ENCODE data around the gene EIF2B1. TPM values are rescaled to one million over a fixed set of nuclear protein-coding genes. Genes with fewer than 3 reads are reported as not detected.

The EIF2B1 gene
- total RNA-seq, 1 experiment from 2014 or later, result 51.0 TPM

- H3K9me2 ChIP-seq (replicated peaks; ENCODE audit: insufficient read depth, low read length), result no peaks in the 10 kb centered on the region
- H3K27ac ChIP-seq (ENCODE audit: low read length), result no peak overlapping the region
- no peak overlapping the region for H3K9ac ChIP-seq (ENCODE audit: low read length)
- no peaks in the 10 kb centered on the region for H4K20me1 ChIP-seq (ENCODE audit: insufficient read depth, low read depth, low read length)
- no peak overlapping the region for H2AFZ ChIP-seq (ENCODE audit: low read length)
- no peak overlapping the region for H3K4me2 ChIP-seq (ENCODE audit: low read depth, low read length, poor library complexity, severe bottlenecking)
- peaks cover 11% of the 10 kb centered on the region for H3K4me1 ChIP-seq (ENCODE audit: low read length)
- DNase-seq, result no peak
- no peaks in the 10 kb centered on the region for H3K27me3 ChIP-seq (ENCODE audit: low read length)
- H3K9me3 ChIP-seq (ENCODE audit: low read length), result no peaks in the 10 kb centered on the region
- no peak overlapping the region for H3K4me3 ChIP-seq (ENCODE audit: low read length)
- peaks cover 5% of the 10 kb centered on the region for H3K36me3 ChIP-seq (ENCODE audit: insufficient read depth, low read length)
- no peaks in the 10 kb centered on the region for H3K79me2 ChIP-seq (ENCODE audit: low read length)
These were observed 34.3 kb upstream of the EIF2B1 start for GRCh38 chr12:123667771-123668170.

GRCh38 chr12:123659996-123660727, 26.7 kb upstream of the EIF2B1 start:
- no peak for DNase-seq

DNA sequence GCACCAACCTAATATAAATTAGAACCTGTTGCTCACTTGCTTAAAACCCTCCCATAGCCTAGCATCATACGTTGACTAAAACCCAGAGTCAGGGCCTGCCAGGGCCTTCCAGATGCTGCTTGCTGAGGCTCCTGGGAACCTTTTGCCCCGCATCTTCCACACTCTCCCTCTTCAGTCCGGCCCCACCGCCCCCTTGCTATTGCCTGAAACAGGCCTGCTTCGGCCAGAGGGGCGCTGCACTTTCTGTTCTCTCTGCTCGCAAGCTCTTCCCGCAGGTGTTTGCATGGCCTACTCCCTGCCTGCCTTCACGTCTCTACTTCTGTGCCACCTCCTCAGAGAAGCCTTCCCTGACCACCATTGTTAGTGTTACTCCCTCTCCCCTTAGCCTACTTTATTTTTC, 23.7 kb upstream of the EIF2B1 start:
- Histone ChIP-seq H3K9me2 (replicated peaks; ENCODE audit: insufficient read depth, low read length) (no peaks in the 10 kb centered on the region), H3K4me3 (ENCODE audit: low read length) (no peak overlapping the region), H2AFZ (ENCODE audit: low read length) (no peak overlapping the region), H3K36me3 (ENCODE audit: insufficient read depth, low read length) (peaks cover 31% of the 10 kb centered on the region; the same call in 1 of the 2 replicates), H3K4me2 (ENCODE audit: low read depth, low read length, poor library complexity, severe bottlenecking) (no peak overlapping the region), H3K4me1 (ENCODE audit: low read length) (peaks cover 26% of the 10 kb centered on the region), H3K9ac (ENCODE audit: low read length) (no peak overlapping the region), H4K20me1 (ENCODE audit: insufficient read depth, low read depth, low read length) (no peaks in the 10 kb centered on the region), H3K27ac (ENCODE audit: low read length) (no peak overlapping the region), H3K9me3 (ENCODE audit: low read length) (no peaks in the 10 kb centered on the region), H3K79me2 (ENCODE audit: low read length) (peaks cover 5% of the 10 kb centered on the region), H3K27me3 (ENCODE audit: low read length) (no peaks in the 10 kb centered on the region)
- DNase-seq, result no peak

More at GRCh38 chr12:123659996-123660727, 26.7 kb upstream of the EIF2B1 start:
- Histone ChIP-seq H3K9ac (ENCODE audit: low read length) (no peak overlapping the region), H3K27ac (ENCODE audit: low read length) (no peak overlapping the region), H3K4me1 (ENCODE audit: low read length) (peaks cover 8% of the 10 kb centered on the region), H2AFZ (ENCODE audit: low read length) (no peak overlapping the region), H3K36me3 (ENCODE audit: insufficient read depth, low read length) (peaks cover 39% of the 10 kb centered on the region), H3K4me3 (ENCODE audit: low read length) (no peak overlapping the region), H3K27me3 (ENCODE audit: low read length) (no peaks in the 10 kb centered on the region), H3K9me2 (replicated peaks; ENCODE audit: insufficient read depth, low read length) (no peaks in the 10 kb centered on the region), H4K20me1 (ENCODE audit: insufficient read depth, low read depth, low read length) (no peaks in the 10 kb centered on the region), H3K79me2 (ENCODE audit: low read length) (no peaks in the 10 kb centered on the region), H3K4me2 (ENCODE audit: low read depth, low read length, poor library complexity, severe bottlenecking) (no peak overlapping the region), H3K9me3 (ENCODE audit: low read length) (no peaks in the 10 kb centered on the region)

GRCh38 chr12:123656392-123656791, 22.9 kb upstream of the EIF2B1 start:
- H3K36me3 ChIP-seq (ENCODE audit: insufficient read depth, low read length), result peaks cover 36% of the 10 kb centered on the region; the same call in 1 of the 2 replicates
- H3K9me3 ChIP-seq (ENCODE audit: low read length), result no peaks in the 10 kb centered on the region
- H3K4me3 ChIP-seq (ENCODE audit: low read length), result no peak overlapping the region
- H3K27ac ChIP-seq (ENCODE audit: low read length), result no peak overlapping the region
- no peak overlapping the region for H3K4me2 ChIP-seq (ENCODE audit: low read depth, low read length, poor library complexity, severe bottlenecking)
- H3K79me2 ChIP-seq (ENCODE audit: low read length), result peaks cover 9% of the 10 kb centered on the region
- no peak overlapping the region for H3K9ac ChIP-seq (ENCODE audit: low read length)
- no peaks in the 10 kb centered on the region for H3K9me2 ChIP-seq (replicated peaks; ENCODE audit: insufficient read depth, low read length)
- H4K20me1 ChIP-seq (ENCODE audit: insufficient read depth, low read depth, low read length), result no peaks in the 10 kb centered on the region
- H3K27me3 ChIP-seq (ENCODE audit: low read length), result no peaks in the 10 kb centered on the region
- DNase-seq, result no peak
- no peak overlapping the region for H2AFZ ChIP-seq (ENCODE audit: low read length)
- peaks cover 26% of the 10 kb centered on the region for H3K4me1 ChIP-seq (ENCODE audit: low read length)

DNA sequence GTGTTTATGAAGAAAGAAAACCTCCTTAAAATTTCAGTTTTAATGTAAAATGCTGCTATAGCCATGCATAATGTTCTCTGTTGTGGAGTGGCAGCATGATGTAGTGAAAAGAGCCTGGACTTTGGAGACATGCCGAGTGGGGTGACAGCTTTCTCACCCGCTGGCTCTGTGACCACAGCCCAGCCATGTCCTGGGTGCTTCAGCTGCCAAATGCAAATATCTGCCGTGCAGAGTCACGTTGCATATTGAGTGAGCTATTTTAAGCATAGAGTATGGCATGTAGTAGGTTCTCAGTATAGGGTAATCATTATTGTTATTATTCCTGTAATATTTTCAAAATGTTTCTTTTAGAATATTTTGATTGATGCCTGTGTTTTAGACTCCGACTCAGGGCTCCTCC, 21.9 kb upstream of the EIF2B1 start:
- peak overlapping the region; percentile 48 for H3K27ac ChIP-seq (ENCODE audit: low read length)
- no peaks in the 10 kb centered on the region for H4K20me1 ChIP-seq (ENCODE audit: insufficient read depth, low read depth, low read length)
- peak overlapping the region; percentile 13 for H3K9ac ChIP-seq (ENCODE audit: low read length)
- peaks cover 9% of the 10 kb centered on the region for H3K79me2 ChIP-seq (ENCODE audit: low read length)
- H3K4me3 ChIP-seq (ENCODE audit: low read length), result 0 out of 2 replicates have a peak overlapping the region, but pooled peaks have one; percentile 11
- no peaks in the 10 kb centered on the region for H3K9me3 ChIP-seq (ENCODE audit: low read length)
- no peaks in the 10 kb centered on the region for H3K27me3 ChIP-seq (ENCODE audit: low read length)
- H3K9me2 ChIP-seq (replicated peaks; ENCODE audit: insufficient read depth, low read length), result no peaks in the 10 kb centered on the region
- no peak overlapping the region for H2AFZ ChIP-seq (ENCODE audit: low read length)
- H3K4me1 ChIP-seq (ENCODE audit: low read length), result peaks cover 26% of the 10 kb centered on the region
- H3K36me3 ChIP-seq (ENCODE audit: insufficient read depth, low read length), result peaks cover 37% of the 10 kb centered on the region; the same call in 1 of the 2 replicates
- peak overlapping the region; percentile 52 for H3K4me2 ChIP-seq (ENCODE audit: low read depth, low read length, poor library complexity, severe bottlenecking)
- DNase-seq, result peak; percentile 74

DNA sequence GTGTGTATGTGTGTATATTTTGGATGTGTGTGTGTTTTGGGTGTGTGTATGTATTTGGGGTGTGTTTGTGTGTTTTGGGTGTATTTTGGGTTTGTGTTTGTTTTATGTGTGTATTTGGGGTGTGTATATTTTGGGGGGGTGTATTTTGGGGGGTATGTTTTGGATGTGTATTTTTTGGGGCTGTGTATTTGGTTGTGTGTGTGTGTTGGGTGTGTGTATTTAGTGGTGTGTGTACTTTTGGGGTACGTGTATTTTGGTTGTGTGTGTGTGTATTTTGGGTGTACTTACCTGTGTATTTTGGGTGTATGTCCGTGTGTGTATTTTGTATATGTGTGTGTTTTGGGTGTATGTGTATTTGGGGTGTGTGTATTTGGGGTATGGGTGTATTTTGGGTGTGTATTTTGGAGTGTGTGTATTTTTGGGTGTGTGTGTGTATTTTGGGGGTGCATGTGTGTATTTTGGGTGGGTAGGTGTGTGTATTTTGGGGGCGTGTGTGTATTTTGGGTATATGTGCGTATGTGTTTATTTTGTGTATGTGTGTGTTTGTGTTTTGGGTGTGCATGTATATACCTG, 20.7 kb upstream of the EIF2B1 start:
- peaks cover 29% of the 10 kb centered on the region; the same call in 1 of the 2 replicates for H3K36me3 ChIP-seq (ENCODE audit: insufficient read depth, low read length)
- H3K9me3 ChIP-seq (ENCODE audit: low read length), result no peaks in the 10 kb centered on the region
- no peaks in the 10 kb centered on the region for H3K27me3 ChIP-seq (ENCODE audit: low read length)
- no peaks in the 10 kb centered on the region for H4K20me1 ChIP-seq (ENCODE audit: insufficient read depth, low read depth, low read length)
- no peak overlapping the region for H2AFZ ChIP-seq (ENCODE audit: low read length)
- H3K79me2 ChIP-seq (ENCODE audit: low read length), result peaks cover 13% of the 10 kb centered on the region
- no peak overlapping the region for H3K27ac ChIP-seq (ENCODE audit: low read length)
- H3K4me2 ChIP-seq (ENCODE audit: low read depth, low read length, poor library complexity, severe bottlenecking), result peak overlapping the region; percentile 52
- H3K9ac ChIP-seq (ENCODE audit: low read length), result no peak overlapping the region
- H3K4me1 ChIP-seq (ENCODE audit: low read length), result peaks cover 26% of the 10 kb centered on the region
- DNase-seq, result no peak
- H3K4me3 ChIP-seq (ENCODE audit: low read length), result no peak overlapping the region
- no peaks in the 10 kb centered on the region for H3K9me2 ChIP-seq (replicated peaks; ENCODE audit: insufficient read depth, low read length)

DNA sequence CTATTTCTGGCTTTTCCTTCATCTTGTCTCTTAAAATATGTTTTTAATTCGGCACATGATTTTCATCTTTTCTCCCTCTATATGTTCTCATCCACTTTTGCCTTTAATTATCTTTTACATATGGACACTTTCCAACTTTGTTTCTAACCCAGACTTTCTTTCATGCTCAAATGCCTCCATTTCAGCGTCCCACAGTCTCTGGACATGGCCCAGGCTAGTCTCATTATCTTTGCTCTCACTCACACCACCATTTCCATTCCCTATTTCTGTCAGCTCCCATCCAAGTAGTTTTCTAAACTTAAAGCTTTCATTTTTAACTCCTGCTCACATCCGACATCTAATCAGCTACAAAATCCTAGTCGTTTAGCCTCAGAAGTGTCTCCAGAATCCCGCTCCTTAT, 14.9 kb upstream of the EIF2B1 start:
- Histone ChIP-seq H3K79me2 (ENCODE audit: low read length) (peaks cover 39% of the 10 kb centered on the region), H3K27ac (ENCODE audit: low read length) (no peak overlapping the region), H3K27me3 (ENCODE audit: low read length) (no peaks in the 10 kb centered on the region), H3K9me3 (ENCODE audit: low read length) (no peaks in the 10 kb centered on the region), H4K20me1 (ENCODE audit: insufficient read depth, low read depth, low read length) (no peaks in the 10 kb centered on the region), H3K9me2 (replicated peaks; ENCODE audit: insufficient read depth, low read length) (no peaks in the 10 kb centered on the region), H3K4me2 (ENCODE audit: low read depth, low read length, poor library complexity, severe bottlenecking) (no peak overlapping the region), H3K4me3 (ENCODE audit: low read length) (no peak overlapping the region), H3K36me3 (ENCODE audit: insufficient read depth, low read length) (peaks cover 50% of the 10 kb centered on the region), H2AFZ (ENCODE audit: low read length) (no peak overlapping the region), H3K4me1 (ENCODE audit: low read length) (no peaks in the 10 kb centered on the region; the same call in 1 of the 2 replicates), H3K9ac (ENCODE audit: low read length) (no peak overlapping the region)
- DNase-seq, result no peak

- H3K4me1 ChIP-seq (ENCODE audit: low read length), result peaks cover 2% of the 10 kb centered on the region; the same call in 1 of the 2 replicates
- H3K79me2 ChIP-seq (ENCODE audit: low read length), result peaks cover 52% of the 10 kb centered on the region
- no peak overlapping the region for H3K9ac ChIP-seq (ENCODE audit: low read length)
- H3K4me3 ChIP-seq (ENCODE audit: low read length), result no peak overlapping the region
- no peak overlapping the region for H3K27ac ChIP-seq (ENCODE audit: low read length)
- H3K27me3 ChIP-seq (ENCODE audit: low read length), result no peaks in the 10 kb centered on the region
- no peaks in the 10 kb centered on the region for H3K9me2 ChIP-seq (replicated peaks; ENCODE audit: insufficient read depth, low read length)
- H4K20me1 ChIP-seq (ENCODE audit: insufficient read depth, low read depth, low read length), result no peaks in the 10 kb centered on the region
- no peak overlapping the region for H3K4me2 ChIP-seq (ENCODE audit: low read depth, low read length, poor library complexity, severe bottlenecking)
- no peak overlapping the region for H2AFZ ChIP-seq (ENCODE audit: low read length)
- H3K9me3 ChIP-seq (ENCODE audit: low read length), result no peaks in the 10 kb centered on the region
- peaks cover 44% of the 10 kb centered on the region for H3K36me3 ChIP-seq (ENCODE audit: insufficient read depth, low read length)
- no peak for DNase-seq
These were observed 12.4 kb upstream of the EIF2B1 start for GRCh38 chr12:123645878-123646277.

Data from Karpas-422 (cell line).